ENCODE data around the gene PTPN3. TPM values are rescaled to one million over a fixed set of nuclear protein-coding genes. Genes with fewer than 3 reads are reported as not detected.

The PTPN3 gene
- total and polyA plus RNA-seq, 9 of the 15 experiments (the other 6 are each of a cell fraction or from before 2014, with no cell fraction given): 0.02 TPM; not detected in 8

- ChIA-PET CTCF (ENCODE audit: low intra/inter-chr PET ratio) (no interaction called here), POLR2A (no interaction called here)
- DNase-seq (ENCODE audit: extremely low read depth in 1 of 4, low spot score in 3 of 4): no peak
- no peak for FAIRE-seq
- Histone ChIP-seq H3K4me3 (no peak overlapping the region), H3K4me2 (ENCODE audit: insufficient read depth, low read length) (no peak overlapping the region), H3K27ac (ENCODE audit: extremely low read depth, low read depth, low read length) (no peak overlapping the region), H3K9me3 (replicated peaks; ENCODE audit: control insufficient read depth, insufficient read depth, low read depth, low read length) (no peaks in the 10 kb centered on the region), H3K9me1 (ENCODE audit: control insufficient read depth, insufficient read depth, low read length) (no peaks in the 10 kb centered on the region), H3K79me2 (ENCODE audit: control insufficient read depth, insufficient read depth, low read length) (no peaks in the 10 kb centered on the region), H3K4me1 (replicated peaks in 1 of 2; ENCODE audit: control insufficient read depth in 2 of 2, insufficient read depth in 2 of 2, low read length in 2 of 2) (no peaks in the 10 kb centered on the region), H3K9ac (ENCODE audit: insufficient read depth in 1 of 2, low read depth in 2 of 2, low read length in 2 of 2) (no peak overlapping the region), H3K36me3 (ENCODE audit: control insufficient read depth, insufficient read depth, low read length) (no peaks in the 10 kb centered on the region), H4K20me1 (replicated peaks; ENCODE audit: control insufficient read depth, insufficient read depth, low read length) (no peaks in the 10 kb centered on the region), H2AFZ (ENCODE audit: low read depth, low read length) (no peak overlapping the region), H3K27me3 (ENCODE audit: control insufficient read depth in 2 of 2, insufficient read depth in 2 of 2, low read length in 2 of 2) (peaks cover 8 to 36% of the 10 kb centered on the region in 2 experiments; a peak in 4 of 5 replicates)
- in situ Hi-C loops (cut with MboI) (no loop called here), intact Hi-C loops (cut with micrococcal nuclease) (no loop called here)
- ATAC-seq: no peak
- no TSS peak for BruUV-seq (replicated peaks)
- WGBS (ENCODE audit: insufficient coverage, low coverage, missing lambda C conversion rate): 2% methylated on average over 6 of the region's 6 CpGs
- TF ChIP-seq ZNF518B (CRISPR knock-in tag; IDR thresholded peaks at IDR 0.05): no peak
- TF ChIP-seq GTF2E2 (tag; IDR thresholded peaks at IDR 0.05): no peak
- TF ChIP-seq KDM5B (IDR thresholded peaks at IDR 0.05; ENCODE audit: insufficient replicate concordance, low read depth, low read length): no peak
- TF ChIP-seq NFIC (IDR thresholded peaks at IDR 0.05): no peak
- TF ChIP-seq KLF10 (CRISPR knock-in tag; IDR thresholded peaks at IDR 0.05): no peak
- no peak for TF ChIP-seq FOXK1 (CRISPR knock-in tag; IDR thresholded peaks at IDR 0.05; ENCODE audit: borderline replicate concordance)
- TF ChIP-seq RBFOX2 (IDR thresholded peaks at IDR 0.05; ENCODE audit: low read depth, low read length): no peak
- no peak for TF ChIP-seq SREBF1 (IDR thresholded peaks at IDR 0.05; ENCODE audit: borderline replicate concordance, low read depth, low read length)
- TF ChIP-seq TSHZ1 (CRISPR knock-in tag; IDR thresholded peaks at IDR 0.05): no peak
- TF ChIP-seq, protein P1, sequence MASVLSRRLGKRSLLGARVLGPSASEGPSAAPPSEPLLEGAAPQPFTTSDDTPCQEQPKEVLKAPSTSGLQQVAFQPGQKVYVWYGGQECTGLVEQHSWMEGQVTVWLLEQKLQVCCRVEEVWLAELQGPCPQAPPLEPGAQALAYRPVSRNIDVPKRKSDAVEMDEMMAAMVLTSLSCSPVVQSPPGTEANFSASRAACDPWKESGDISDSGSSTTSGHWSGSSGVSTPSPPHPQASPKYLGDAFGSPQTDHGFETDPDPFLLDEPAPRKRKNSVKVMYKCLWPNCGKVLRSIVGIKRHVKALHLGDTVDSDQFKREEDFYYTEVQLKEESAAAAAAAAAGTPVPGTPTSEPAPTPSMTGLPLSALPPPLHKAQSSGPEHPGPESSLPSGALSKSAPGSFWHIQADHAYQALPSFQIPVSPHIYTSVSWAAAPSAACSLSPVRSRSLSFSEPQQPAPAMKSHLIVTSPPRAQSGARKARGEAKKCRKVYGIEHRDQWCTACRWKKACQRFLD (CRISPR knock-in tag; IDR thresholded peaks at IDR 0.05): no peak
- no peak for TF ChIP-seq POLR2AphosphoS2 (IDR thresholded peaks at IDR 0.05; ENCODE audit: low read length)
- no peak for TF ChIP-seq BACH1 (tag; IDR thresholded peaks at IDR 0.05)
- TF ChIP-seq TAF7 (tag; IDR thresholded peaks at IDR 0.05): no peak
- TF ChIP-seq NFYB (IDR thresholded peaks at IDR 0.05; ENCODE audit: extremely low read depth, insufficient read length): no peak
- TF ChIP-seq BRD4 (IDR thresholded peaks at IDR 0.05): no peak
- no peak for TF ChIP-seq GABPB1 (CRISPR knock-in tag; IDR thresholded peaks at IDR 0.05)
These were observed 79.3 kb downstream of the PTPN3 start for GRCh38 chr9:109418827-109419226.
